ENCODE data around the gene TC2N.
"Not testable (repeated sequence)": the region's sequence is repeated elsewhere in the genome, so short reads cannot be mapped to it uniquely, and the experiment has no call there.

The TC2N gene

GRCh38 chr14:91888641-91889476 lies 21.5 kb upstream of the TC2N start:
- no peak for DNase-seq

GRCh38 chr14:91886961-91887360 lies 19.6 kb upstream of the TC2N start:
- no peak for DNase-seq

GRCh38 chr14:91885839-91886238 lies 18.5 kb upstream of the TC2N start:
- no peak for DNase-seq

GRCh38 chr14:91885113-91885712 lies 17.9 kb upstream of the TC2N start:
- DNase-seq = no peak

GRCh38 chr14:91884664-91885063 lies 17.3 kb upstream of the TC2N start:
- DNase-seq = no peak

- DNase-seq = no peak
These were observed 16.4 kb upstream of the TC2N start for GRCh38 chr14:91883753-91884152.

GRCh38 chr14:91882776-91883175 lies 15.4 kb upstream of the TC2N start:
- DNase-seq = no peak

- DNase-seq = no peak
These were observed 15.0 kb upstream of the TC2N start for GRCh38 chr14:91882369-91882768.

- no peak for DNase-seq
These were observed 11.9 kb upstream of the TC2N start for GRCh38 chr14:91879196-91879595.

- no peak for DNase-seq
These were observed 10.9 kb upstream of the TC2N start for GRCh38 chr14:91878274-91878673.

- no peak for DNase-seq
These were observed 10.1 kb upstream of the TC2N start for GRCh38 chr14:91877376-91877915.

GRCh38 chr14:91876492-91876891 lies 9.2 kb upstream of the TC2N start:
- DNase-seq = no peak

GRCh38 chr14:91875525-91876286 lies 8.4 kb upstream of the TC2N start:
- DNase-seq = no peak

GRCh38 chr14:91873471-91874415 lies 6.4 kb upstream of the TC2N start:
- peak; percentile 70 to 72 for DNase-seq

GRCh38 chr14:91872517-91873470 lies 5.5 kb upstream of the TC2N start:
- no peak for DNase-seq

- DNase-seq = peak in 1 of 2 experiments; percentile 51
These were observed 4.7 kb upstream of the TC2N start for GRCh38 chr14:91872011-91872501.

GRCh38 chr14:91871401-91871800 lies 4.1 kb upstream of the TC2N start:
- not testable (repeated sequence) for DNase-seq

GRCh38 chr14:91870890-91871289 lies 3.6 kb upstream of the TC2N start:
- no peak for DNase-seq

- peak; percentile 63 to 65 for DNase-seq
These were observed 2.7 kb upstream of the TC2N start for GRCh38 chr14:91870001-91870400.

- DNase-seq = no peak
These were observed 2.2 kb upstream of the TC2N start for GRCh38 chr14:91869556-91869955.
